B cell (primary cell): Measurements from ENCODE around the gene KIF26B. TPM values are rescaled to one million over a fixed set of nuclear protein-coding genes. Genes with fewer than 3 reads are reported as not detected.

Experiments
- ATAC-seq: fragments of 200-7000 bp; cut with Tn5 transposase; one replicate; pipeline ENCODE4 v1.10.0; 2021; ENCODE audit warnings: low read depth, mild to moderate bottlenecking, moderate number of reproducible peaks, moderate library complexity
- CTCF ChIA-PET: fragments of 350-600 bp; sonication (Branson Sonifier 250); formaldehyde crosslinking; loops from one replicate; lab custom pipeline; 2021; ENCODE audit warnings: antibody characterized with exemption, inconsistent platforms; lab: Charles Lee
- POLR2A ChIA-PET: fragments of 350-600 bp; sonication (Branson Sonifier 250); formaldehyde crosslinking; loops from one replicate; lab custom pipeline; 2021; ENCODE audit warnings: antibody characterized with exemption; lab: Charles Lee
- DNase-seq: peaks from one replicate; pipeline ENCODE4 v3.0.0; 2013
- H2AFZ ChIP-seq: 2 replicates; pipeline ENCODE4 v1.6.1; 2012; ENCODE audit warnings: mild to moderate bottlenecking, low read depth, low read length; ENCODE audit not compliant: insufficient read depth, poor library complexity, severe bottlenecking
- H3K27ac ChIP-seq, 2 donors: 1 replicate in 1 of 2; 2 replicates in 1 of 2; pipeline ENCODE4 v1.5.1; 2012 to 2013; ENCODE audit warnings: low read length in 2 of 2, mild to moderate bottlenecking in 2 of 2, moderate library complexity in 1 of 2
- H3K27me3 ChIP-seq, 4 experiments: fragments of 200-600 bp in 1 of 4; sonication (generic) in 1 of 4; replicated peaks in 1 of 4; 1 replicate in 2 of 4; 2 replicates in 2 of 4; pipeline versions ENCODE4 v1.6.1 to v1.7.0; 2013 to 2016; ENCODE audit warnings: low read length in 3 of 4, mild to moderate bottlenecking in 2 of 4, mixed read lengths in 1 of 4, moderate library complexity in 1 of 4; ENCODE audit not compliant: insufficient read depth in 4 of 4, control insufficient read depth in 3 of 4; ENCODE audit errors: control extremely low read depth in 1 of 4
- H3K36me3 ChIP-seq, 2 experiments: replicated peaks in 1 of 2; 1 replicate in 1 of 2; 2 replicates in 1 of 2; pipeline versions ENCODE4 v1.6.1 to v1.7.1; 2013; ENCODE audit warnings: low read length in 1 of 2; ENCODE audit not compliant: insufficient read depth in 2 of 2, control insufficient read depth in 1 of 2; ENCODE audit errors: control extremely low read depth in 1 of 2, extremely low read depth in 1 of 2
- H3K4me1 ChIP-seq, 2 donors: fragments of 200-600 bp in 1 of 2; sonication (generic) in 1 of 2; 1 replicate in 1 of 2; 2 replicates in 1 of 2; pipeline versions ENCODE4 v1.5.1 to v1.6.1; 2013 to 2017; ENCODE audit warnings: low read length in 2 of 2; ENCODE audit not compliant: control insufficient read depth in 2 of 2, insufficient read depth in 2 of 2
- H3K4me2 ChIP-seq: replicated peaks from 2 replicates; pipeline ENCODE3; 2012; ENCODE audit warnings: mild to moderate bottlenecking, low read depth, low read length; ENCODE audit not compliant: poor library complexity, severe bottlenecking
- H3K4me3 ChIP-seq, 5 experiments: fragments of 200-600 bp in 1 of 5; sonication (generic) in 1 of 5; 1 replicate in 3 of 5; 2 replicates in 2 of 5; pipeline versions ENCODE4 v1.5.1 to v1.7.0; 2011 to 2016; ENCODE audit warnings: low read length in 4 of 5, mild to moderate bottlenecking in 4 of 5, low read depth in 2 of 5, control low read depth in 1 of 5, moderate library complexity in 1 of 5; ENCODE audit not compliant: insufficient read depth in 1 of 5; ENCODE audit errors: control extremely low read depth in 1 of 5, extremely low read depth in 1 of 5
- H3K79me2 ChIP-seq: fragments of 200-600 bp; sonication (generic); one replicate; pipeline ENCODE4 v1.6.0; 2016; ENCODE audit warnings: low read length; ENCODE audit not compliant: control insufficient read depth, insufficient read depth
- H3K9ac ChIP-seq: fragments of 200-600 bp; sonication (generic); 2 replicates; pipeline ENCODE4 v1.6.1; 2017; ENCODE audit warnings: mild to moderate bottlenecking, low read length, moderate library complexity
- H3K9me3 ChIP-seq, 3 donors: one replicate each; pipeline versions ENCODE4 v1.6.1 to v1.7.1; 2013; ENCODE audit warnings: low read length in 2 of 3; ENCODE audit not compliant: control insufficient read depth in 2 of 3, insufficient read depth in 1 of 3; ENCODE audit errors: control extremely low read depth in 1 of 3
- H4K20me1 ChIP-seq: 2 replicates; pipeline ENCODE4 v1.6.0; 2012; ENCODE audit warnings: mild to moderate bottlenecking, low read length; ENCODE audit not compliant: insufficient read depth, control insufficient read depth, poor library complexity, severe bottlenecking
- H3K27ac Mint-ChIP-seq: one replicate; pipeline ENCODE4 v1.8.0; 2021; ENCODE audit warnings: mixed read lengths
- H3K27me3 Mint-ChIP-seq: one replicate; pipeline ENCODE4 v1.8.0; 2021; ENCODE audit warnings: mixed read lengths
- H3K4me1 Mint-ChIP-seq: one replicate; pipeline ENCODE4 v1.8.0; 2021; ENCODE audit warnings: mixed read lengths
- H3K4me3 Mint-ChIP-seq: one replicate; pipeline ENCODE4 v1.8.0; 2021; ENCODE audit warnings: mixed read lengths
- H3K9me3 Mint-ChIP-seq: one replicate; pipeline ENCODE4 v1.8.0; 2022; ENCODE audit warnings: mixed read lengths; ENCODE audit not compliant: insufficient read depth
- CTCF ChIP-seq: fragments of 200-600 bp; IDR thresholded peaks from one replicate; pipeline ENCODE4 v1.8.0; 2022; ENCODE audit warnings: antibody characterized with exemption, mild to moderate bottlenecking
- EZH2 ChIP-seq: IDR thresholded peaks from 2 replicates; pipeline ENCODE4 v1.6.1; 2012; ENCODE audit warnings: borderline replicate concordance, low read depth, mild to moderate bottlenecking, moderate library complexity, low read length; ENCODE audit not compliant: insufficient read depth, poor library complexity, severe bottlenecking
- WGBS: methylation state at CpG from one replicate; pipeline ENCODE4 v1.1.5; 2013; ENCODE audit warnings: missing lambda C conversion rate; ENCODE audit not compliant: insufficient coverage; 5-methylcytosine and 5-hydroxymethylcytosine counted together
- intact Hi-C: fragments of 100-400 bp; cut with micrococcal nuclease; formaldehyde crosslinking; loops from one replicate; pipeline ENCODE4 v1.10.0; 2022
- polyA plus RNA-seq: library from polyadenylated mRNA; depleted of rRNA; stranded (reverse); fragments of >200 nt; gene quantifications from 2 replicates; pipeline ENCODE4 v1.2.3, GENCODE V29; 2012
- total RNA-seq, 2 donors: library from RNA; stranded (reverse); fragments of 120-200 nt in 1 of 2; gene quantifications; 1 replicate in 1 of 2; 2 replicates in 1 of 2; pipeline versions ENCODE4 v1.2.3 to v1.2.4, GENCODE V29; 2013 to 2022

The KIF26B gene
- total and polyA plus RNA-seq, 2 donors (not counting 1 experiment from before 2014, with no cell fraction given), result 0.62 TPM; not detected in 1

GRCh38 chr1:245462161-245462560, 307.4 kb downstream of the KIF26B start:
- H3K4me3 ChIP-seq, result no peak overlapping the region
- no peak overlapping the region for H2AFZ ChIP-seq
- no peak overlapping the region for H3K9ac ChIP-seq
- H3K27ac ChIP-seq, result no peak overlapping the region
- DNase-seq (no peak), ATAC-seq (no peak)
- Mint-ChIP-seq H3K27ac (no peak overlapping the region), H3K9me3 (no peaks in the 10 kb centered on the region), H3K27me3 (peaks cover 7% of the 10 kb centered on the region), H3K4me1 (no peaks in the 10 kb centered on the region), H3K4me3 (no peak overlapping the region)
- H3K36me3 ChIP-seq, result no peaks in the 10 kb centered on the region
- WGBS, result 77% methylated on average over 5 of the region's 7 CpGs
- POLR2A ChIA-PET, result no interaction called here
- peaks cover 0 to 9% (median 0%) of the 10 kb centered on the region in 3 donors for H3K9me3 ChIP-seq
- H3K4me1 ChIP-seq, result no peaks in the 10 kb centered on the region
- TF ChIP-seq CTCF (no peak), EZH2 (no peak)
- CTCF ChIA-PET, result no interaction called here
- H3K27me3 ChIP-seq, result no peaks in the 10 kb centered on the region
- H3K4me2 ChIP-seq, result no peak overlapping the region
- no peaks in the 10 kb centered on the region for H4K20me1 ChIP-seq
- H3K79me2 ChIP-seq, result no peaks in the 10 kb centered on the region
- intact Hi-C loops, result no loop called here

- Mint-ChIP-seq H3K27me3 (peaks cover 4% of the 10 kb centered on the region), H3K27ac (no peak overlapping the region), H3K4me3 (no peak overlapping the region), H3K4me1 (no peaks in the 10 kb centered on the region), H3K9me3 (no peaks in the 10 kb centered on the region)
- no peak overlapping the region for H3K27ac ChIP-seq
- no peaks in the 10 kb centered on the region for H3K27me3 ChIP-seq
- H3K4me3 ChIP-seq, result no peak overlapping the region
- H4K20me1 ChIP-seq, result no peaks in the 10 kb centered on the region
- CTCF ChIA-PET, result no interaction called here
- H2AFZ ChIP-seq, result no peak overlapping the region
- no peaks in the 10 kb centered on the region for H3K4me1 ChIP-seq
- H3K4me2 ChIP-seq, result no peak overlapping the region
- intact Hi-C loops, result no loop called here
- H3K9me3 ChIP-seq, result peaks cover 0 to 9% (median 0%) of the 10 kb centered on the region in 3 donors
- no peak for ATAC-seq
- WGBS, result 88% methylated on average over 6 of the region's 11 CpGs
- no peaks in the 10 kb centered on the region for H3K79me2 ChIP-seq
- POLR2A ChIA-PET, result no interaction called here
- DNase-seq, result no peak
- TF ChIP-seq EZH2, result no peak
- TF ChIP-seq CTCF, result no peak
- no peak overlapping the region for H3K9ac ChIP-seq
- no peaks in the 10 kb centered on the region for H3K36me3 ChIP-seq
Observed at GRCh38 chr1:245463392-245464165, 308.8 kb downstream of the KIF26B start.
